Fibroblast of lung (primary cell): ENCODE measurements around the gene POLR1C.

Experiments used
- CTCF ChIP-seq, 2 donors: IDR thresholded peaks in 1 of 2; conservative IDR thresholded peaks in 1 of 2; 1 replicate in 1 of 2; 2 replicates in 1 of 2; pipeline ENCODE4 v1.5.1; 2011 to 2012; ENCODE audit warnings: low read length in 2 of 2, control low read depth in 1 of 2, inconsistent platforms in 1 of 2, low read depth in 1 of 2, mild to moderate bottlenecking in 1 of 2
- EZH2 ChIP-seq: IDR thresholded peaks from 2 replicates; pipeline ENCODE4 v1.5.1; 2012; ENCODE audit warnings: low read length, control low read depth, mild to moderate bottlenecking; ENCODE audit errors: missing control alignments

DNA sequence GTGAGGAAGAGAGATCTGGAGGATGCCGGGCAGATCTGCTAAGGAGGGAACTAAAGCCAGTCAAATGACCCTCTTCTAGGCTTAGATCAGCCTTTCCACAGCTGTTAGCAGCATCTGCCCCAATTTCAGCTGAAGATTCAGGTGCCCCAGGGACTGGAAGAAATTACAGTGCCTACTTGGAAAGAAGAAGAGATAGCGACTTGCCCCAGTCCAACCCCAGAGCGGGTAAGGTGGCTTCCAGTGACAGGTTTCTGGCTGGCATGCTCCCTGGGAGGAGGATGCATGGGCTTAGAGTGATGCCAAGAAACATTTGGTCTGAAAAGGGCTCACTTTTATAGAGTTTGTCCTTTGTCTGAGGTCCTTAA is 38.9 kb upstream of the POLR1C start:
- TF ChIP-seq CTCF (conservative IDR thresholded peaks at IDR 0.05 in 1 of 2, IDR thresholded peaks at IDR 0.05 in 1 of 2; ENCODE audit: low read depth in 1 of 2, low read length in 2 of 2) = no peak
- no peak for TF ChIP-seq EZH2
